K562 (cell line): ENCODE measurements around the gene CERS6. TPM values are rescaled to one million over a fixed set of nuclear protein-coding genes. Genes with fewer than 3 reads are reported as not detected.

Source experiments
- BMI1 ChIP-seq: fragments of 150-350 bp; IDR thresholded peaks from 2 replicates; pipeline ENCODE4 v1.6.1; 2014; ENCODE audit warnings: low read length
- BRD4 ChIP-seq: fragments of 200-600 bp; sonication (generic); IDR thresholded peaks from 2 replicates; pipeline ENCODE4 v1.6.1; 2017; ENCODE audit warnings: inconsistent platforms
- CBX1 ChIP-seq: sonication (generic); IDR thresholded peaks from 2 replicates; pipeline ENCODE4 v1.6.1; 2016; ENCODE audit warnings: antibody characterized with exemption, low read depth, mild to moderate bottlenecking
- CHD1 ChIP-seq: fragments of 200-600 bp; sonication (generic); IDR thresholded peaks from one replicate; pipeline ENCODE4 v1.6.1; 2012; ENCODE audit warnings: mild to moderate bottlenecking, moderate library complexity, low read length, inconsistent platforms
- E2F8 ChIP-seq: fragments of 450-650 bp; IDR thresholded peaks from 2 replicates; pipeline ENCODE4 v1.7.1; 2018; ENCODE audit warnings: mild to moderate bottlenecking, low read depth; ENCODE audit not compliant: partially characterized antibody
- ETV1 ChIP-seq: fragments of 450-650 bp; conservative IDR thresholded peaks from 2 replicates; pipeline ENCODE4 v1.6.1; 2016; ENCODE audit warnings: missing genetic modification characterization, control low read depth, low read depth, missing compliant biosample characterization
- ETV6 ChIP-seq, 3 experiments: fragments of 150-350 bp in 1 of 3; sonication (generic) in 1 of 3; formaldehyde crosslinking in 1 of 3; IDR thresholded peaks; 2 replicates each; pipeline versions ENCODE4 v1.6.1 to v1.8.0; 2014 to 2022; ENCODE audit warnings: borderline replicate concordance in 2 of 3, low read depth in 2 of 3, antibody characterized with exemption in 1 of 3, low read length in 1 of 3, mild to moderate bottlenecking in 1 of 3, missing genetic modification reagents in 1 of 3
- NELFE ChIP-seq: IDR thresholded peaks from 2 replicates; pipeline ENCODE4 v1.6.1; 2011; ENCODE audit warnings: mild to moderate bottlenecking; ENCODE audit not compliant: insufficient read depth, insufficient read length
- NR2C2 ChIP-seq, 2 experiments: fragments of 200-800 bp in 1 of 2; sonication (Bioruptor generic) in 1 of 2; sonication (generic) in 1 of 2; formaldehyde crosslinking in 1 of 2; IDR thresholded peaks; 2 replicates each; pipeline versions ENCODE4 v1.6.1 to v1.8.0; 2016 to 2022; ENCODE audit warnings: mild to moderate bottlenecking in 1 of 2, missing compliant biosample characterization in 1 of 2, missing genetic modification characterization in 1 of 2, missing genetic modification reagents in 1 of 2
- NUFIP1 ChIP-seq: fragments of 450-650 bp; IDR thresholded peaks from 2 replicates; pipeline ENCODE4 v1.6.1; 2018; ENCODE audit not compliant: partially characterized antibody
- RBFOX2 ChIP-seq: fragments of 200-400 bp; formaldehyde crosslinking; IDR thresholded peaks from 2 replicates; pipeline ENCODE4 v1.6.1; 2017; ENCODE audit warnings: low read depth, mild to moderate bottlenecking, low read length, moderate library complexity
- RBM14 ChIP-seq: fragments of 200-400 bp; formaldehyde crosslinking; IDR thresholded peaks from 2 replicates; pipeline ENCODE4 v1.6.1; 2018; ENCODE audit warnings: low read depth, mild to moderate bottlenecking, low read length, moderate library complexity, borderline replicate concordance; ENCODE audit not compliant: insufficient read depth
- SMARCB1 ChIP-seq: IDR thresholded peaks from 2 replicates; pipeline ENCODE4 v1.6.1; 2011; ENCODE audit warnings: improper control_type of control experiment, low read depth; ENCODE audit not compliant: insufficient read length
- TAF7 ChIP-seq: fragments of 450-650 bp; IDR thresholded peaks from 2 replicates; pipeline ENCODE4 v1.6.1; 2016; ENCODE audit warnings: missing genetic modification characterization, missing compliant biosample characterization
- TCF3 ChIP-seq: sonication (generic); formaldehyde crosslinking; IDR thresholded peaks from 2 replicates; pipeline ENCODE4 v1.4.0; 2020; ENCODE audit warnings: mild to moderate bottlenecking, missing genetic modification reagents
- TFAP4 ChIP-seq: sonication (generic); formaldehyde crosslinking; IDR thresholded peaks from 2 replicates; pipeline ENCODE4 v1.8.0; 2022; ENCODE audit warnings: missing genetic modification reagents, mild to moderate bottlenecking, moderate library complexity, borderline replicate concordance
- WHSC1 ChIP-seq: IDR thresholded peaks from one replicate; pipeline ENCODE4 v1.6.1; 2012; ENCODE audit warnings: low read length, control low read depth, inconsistent platforms
- ZNF507 ChIP-seq: conservative IDR thresholded peaks from 2 replicates; pipeline ENCODE4 v1.6.1; 2017; ENCODE audit warnings: missing genetic modification characterization, missing compliant biosample characterization
- polyA plus RNA-seq, 8 experiments: library from polyadenylated mRNA; depleted of rRNA in 4 of 8; stranded (reverse) in 5 of 8; unstranded in 3 of 8; fragments of >200 nt; fragmentation: Nextera tagmentation in 2 of 8; fragmentation: Illumina TruSeq in 1 of 8; extraction: Ambion mirVana in 2 of 8; extraction: Trizol in 1 of 8; gene quantifications; 2 replicates each; pipeline versions ENCODE4 v1.2.1 to v1.2.3, GENCODE V29; 2011 to 2014; ENCODE audit warnings: inconsistent platforms in 1 of 8, missing spikeins in 1 of 8
- total RNA-seq, 7 experiments: library from RNA; depleted of rRNA in 6 of 7; stranded (reverse); fragments of >200 nt in 6 of 7; fragmentation: Illumina TruSeq in 2 of 7; extraction: Trizol in 2 of 7; gene quantifications; 2 replicates each; pipeline versions ENCODE4 v1.2.1 to v1.2.3, GENCODE V29; 2011 to 2021; ENCODE audit warnings: low replicate concordance in 1 of 7
- TF ChIP-seq, protein P1 (sequence below): fragments of 250-450 bp; sonication (Bioruptor Pico); IDR thresholded peaks from 2 replicates; pipeline ENCODE4 v1.8.0; 2022; ENCODE audit warnings: inconsistent platforms, mild to moderate bottlenecking, moderate library complexity, borderline replicate concordance
- TF ChIP-seq, protein P2 (sequence below): fragments of 450-650 bp; formaldehyde crosslinking; IDR thresholded peaks from 2 replicates; pipeline ENCODE4 v1.4.0; 2020; ENCODE audit warnings: mild to moderate bottlenecking, moderate library complexity

CERS6 gene
- total and polyA plus RNA-seq, 9 of the 15 experiments (the other 6 are each of a cell fraction or from before 2014, with no cell fraction given) = 1.6 to 13.6 (median 11.4) TPM

DNA sequence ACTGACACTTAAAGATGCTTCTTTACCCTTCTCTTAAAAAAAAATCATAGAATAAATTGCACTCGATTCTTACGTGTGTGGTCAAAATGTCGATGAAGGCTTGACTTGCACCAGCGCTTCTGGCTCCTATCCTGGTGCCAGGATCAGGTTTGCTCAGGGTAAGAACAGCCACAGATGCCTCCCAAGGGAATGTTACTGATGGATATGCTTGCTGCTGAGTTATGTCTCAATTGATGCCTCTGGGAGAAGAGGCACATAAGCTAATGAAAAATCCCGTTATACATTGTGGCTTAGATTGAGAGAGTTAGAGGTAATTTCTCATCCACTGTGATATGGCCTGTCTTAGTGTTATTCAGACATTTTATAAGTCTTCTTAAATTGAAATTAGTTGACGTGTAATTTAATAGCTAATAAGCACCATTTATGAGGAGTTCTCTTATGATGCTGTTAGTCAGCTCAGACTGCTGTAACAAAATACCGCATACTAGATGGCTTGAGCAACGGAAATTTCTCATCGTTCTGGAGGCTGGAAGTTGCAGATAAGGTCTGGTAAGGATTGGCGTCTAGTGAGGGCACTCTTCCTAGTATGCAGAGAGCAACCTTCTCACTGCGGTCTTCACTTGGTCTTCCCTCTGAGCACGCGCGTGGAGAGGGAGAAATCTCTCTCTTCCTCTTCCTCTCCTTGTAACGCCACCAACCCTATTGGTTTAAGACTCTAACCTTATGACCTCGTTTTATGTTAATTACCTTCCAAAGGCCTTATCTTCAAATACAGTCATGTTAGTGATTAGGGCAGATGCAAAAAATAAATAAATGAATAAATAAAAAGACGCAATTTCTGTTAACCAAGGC is 229.8 kb downstream of the CERS6 start (continued):
- TF ChIP-seq, protein P1, sequence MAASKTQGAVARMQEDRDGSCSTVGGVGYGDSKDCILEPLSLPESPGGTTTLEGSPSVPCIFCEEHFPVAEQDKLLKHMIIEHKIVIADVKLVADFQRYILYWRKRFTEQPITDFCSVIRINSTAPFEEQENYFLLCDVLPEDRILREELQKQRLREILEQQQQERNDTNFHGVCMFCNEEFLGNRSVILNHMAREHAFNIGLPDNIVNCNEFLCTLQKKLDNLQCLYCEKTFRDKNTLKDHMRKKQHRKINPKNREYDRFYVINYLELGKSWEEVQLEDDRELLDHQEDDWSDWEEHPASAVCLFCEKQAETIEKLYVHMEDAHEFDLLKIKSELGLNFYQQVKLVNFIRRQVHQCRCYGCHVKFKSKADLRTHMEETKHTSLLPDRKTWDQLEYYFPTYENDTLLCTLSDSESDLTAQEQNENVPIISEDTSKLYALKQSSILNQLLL (CRISPR knock-in tag) = no peak
- TF ChIP-seq SMARCB1 (no peak), RBM14 (no peak), NR2C2 (CRISPR knock-in tag; IDR thresholded peaks at IDR 0.05) (0 out of 2 replicates have a peak, but pooled peaks have one; percentile 25), NR2C2 (tag; IDR thresholded peaks at IDR 0.05) (peak; percentile 57; the same call in 1 of the 2 replicates), CBX1 (no peak; the same call in 1 of the 2 replicates), E2F8 (no peak), TFAP4 (CRISPR knock-in tag) (no peak), RBFOX2 (no peak), BRD4 (no peak), TAF7 (no peak), ETV1 (tag) (peak; percentile 63), NUFIP1 (no peak), BMI1 (no peak), ETV6 (IDR thresholded peaks at IDR 0.05; ENCODE audit: borderline replicate concordance in 1 of 2, low read depth in 2 of 2, low read length in 1 of 2) (no peak), ETV6 (CRISPR knock-in tag; IDR thresholded peaks at IDR 0.05; ENCODE audit: borderline replicate concordance) (no peak), NELFE (no peak), WHSC1 (no peak), CHD1 (no peak), TCF3 (peak; percentile 87), ZNF507 (no peak)
- TF ChIP-seq, protein P2, sequence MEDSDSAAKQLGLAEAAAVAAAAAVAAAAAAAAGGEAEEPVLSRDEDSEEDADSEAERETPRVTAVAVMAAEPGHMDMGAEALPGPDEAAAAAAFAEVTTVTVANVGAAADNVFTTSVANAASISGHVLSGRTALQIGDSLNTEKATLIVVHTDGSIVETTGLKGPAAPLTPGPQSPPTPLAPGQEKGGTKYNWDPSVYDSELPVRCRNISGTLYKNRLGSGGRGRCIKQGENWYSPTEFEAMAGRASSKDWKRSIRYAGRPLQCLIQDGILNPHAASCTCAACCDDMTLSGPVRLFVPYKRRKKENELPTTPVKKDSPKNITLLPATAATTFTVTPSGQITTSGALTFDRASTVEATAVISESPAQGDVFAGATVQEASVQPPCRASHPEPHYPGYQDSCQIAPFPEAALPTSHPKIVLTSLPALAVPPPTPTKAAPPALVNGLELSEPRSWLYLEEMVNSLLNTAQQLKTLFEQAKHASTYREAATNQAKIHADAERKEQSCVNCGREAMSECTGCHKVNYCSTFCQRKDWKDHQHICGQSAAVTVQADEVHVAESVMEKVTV = no peak
